GM10248 (cell line): ENCODE results near the gene SLC25A39.
A peak's percentile ranks its signal among the peaks of the same experiment; 100 is the strongest.
"Not testable (repeated sequence)": the region's sequence is repeated elsewhere in the genome, so short reads cannot be mapped to it uniquely, and the experiment has no call there.

Source experiments
- CTCF ChIA-PET: fragments of 300-600 bp; sonication (Branson Sonifier 250); formaldehyde crosslinking; extraction: SDS; loops from one replicate; lab custom pipeline; 2021; ENCODE audit warnings: antibody characterized with exemption; lab: Yijun Ruan, JAX
- POLR2A ChIA-PET: fragments of 350-650 bp; sonication (Branson Sonifier 250); formaldehyde crosslinking; extraction: SDS; loops from one replicate; lab custom pipeline; 2020; ENCODE audit warnings: antibody characterized with exemption; lab: Yijun Ruan, JAX
- DNase-seq: peaks from one replicate; pipeline ENCODE4 v3.0.0; 2012; ENCODE audit errors: extremely low spot score
- TF ChIP-seq, protein P1 (sequence below): IDR thresholded peaks from 2 replicates; pipeline ENCODE4 v1.5.1; 2012; ENCODE audit warnings: mild to moderate bottlenecking, low read depth; ENCODE audit errors: extremely low read depth, missing control alignments, control extremely low read depth

Gene SLC25A39, protein sequence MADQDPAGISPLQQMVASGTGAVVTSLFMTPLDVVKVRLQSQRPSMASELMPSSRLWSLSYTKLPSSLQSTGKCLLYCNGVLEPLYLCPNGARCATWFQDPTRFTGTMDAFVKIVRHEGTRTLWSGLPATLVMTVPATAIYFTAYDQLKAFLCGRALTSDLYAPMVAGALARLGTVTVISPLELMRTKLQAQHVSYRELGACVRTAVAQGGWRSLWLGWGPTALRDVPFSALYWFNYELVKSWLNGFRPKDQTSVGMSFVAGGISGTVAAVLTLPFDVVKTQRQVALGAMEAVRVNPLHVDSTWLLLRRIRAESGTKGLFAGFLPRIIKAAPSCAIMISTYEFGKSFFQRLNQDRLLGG

DNA sequence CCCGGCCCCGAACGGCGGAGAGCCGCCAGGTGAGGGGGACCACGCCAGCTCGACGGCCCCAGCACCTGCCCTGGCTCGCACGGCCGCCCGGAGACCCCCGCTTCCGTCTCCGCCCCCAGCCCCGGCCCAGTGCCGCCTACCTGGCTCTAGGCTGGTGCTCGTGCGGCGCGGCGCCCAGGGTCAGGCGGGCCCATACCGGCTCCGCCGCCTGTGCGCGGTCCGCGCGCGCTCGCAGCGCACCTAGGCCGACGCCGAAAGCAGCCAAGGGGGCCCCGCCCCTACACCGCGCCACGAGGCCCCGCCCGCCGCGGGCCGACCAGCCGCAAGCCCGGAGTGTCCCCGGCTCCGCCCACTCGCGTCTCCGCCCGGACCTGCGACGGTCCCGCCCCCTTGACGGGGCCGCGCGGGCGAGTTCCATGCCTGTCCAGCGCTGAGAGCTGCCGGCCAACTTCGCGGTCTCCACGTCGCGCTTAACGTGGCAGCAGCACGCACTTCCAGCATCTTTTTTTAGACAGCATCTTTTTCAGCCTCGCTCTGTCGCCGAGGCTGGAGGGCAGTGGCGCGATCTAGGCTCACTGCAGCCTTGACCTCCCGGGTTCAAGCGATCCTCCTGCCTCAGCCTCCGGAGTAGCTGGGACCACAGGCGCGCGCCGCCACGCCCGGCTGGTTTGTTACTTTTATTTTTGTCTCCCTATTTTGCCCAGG is at the start of gene SLC25A39:
Gene SLC25A39 (minus strand): TSS at position 253 of the 705 bp plus-strand sequence. CDS start 1,261 bp downstream, outside the sequence.
- POLR2A ChIA-PET = interaction anchor here (0.5 to 0.8 kb wide), 4 partner anchors 8 to 608 kb away, joined by 3 read pairs; partner anchors contain the start of gene GRN
- CTCF ChIA-PET = interaction anchor here (1.0 to 4.0 kb wide), 5 partner anchors 11 to 381 kb away, joined by 3 to 23 read pairs (median 4); no protein-coding TSS in a partner anchor
- DNase-seq = peak; percentile 94
- TF ChIP-seq, protein P1, sequence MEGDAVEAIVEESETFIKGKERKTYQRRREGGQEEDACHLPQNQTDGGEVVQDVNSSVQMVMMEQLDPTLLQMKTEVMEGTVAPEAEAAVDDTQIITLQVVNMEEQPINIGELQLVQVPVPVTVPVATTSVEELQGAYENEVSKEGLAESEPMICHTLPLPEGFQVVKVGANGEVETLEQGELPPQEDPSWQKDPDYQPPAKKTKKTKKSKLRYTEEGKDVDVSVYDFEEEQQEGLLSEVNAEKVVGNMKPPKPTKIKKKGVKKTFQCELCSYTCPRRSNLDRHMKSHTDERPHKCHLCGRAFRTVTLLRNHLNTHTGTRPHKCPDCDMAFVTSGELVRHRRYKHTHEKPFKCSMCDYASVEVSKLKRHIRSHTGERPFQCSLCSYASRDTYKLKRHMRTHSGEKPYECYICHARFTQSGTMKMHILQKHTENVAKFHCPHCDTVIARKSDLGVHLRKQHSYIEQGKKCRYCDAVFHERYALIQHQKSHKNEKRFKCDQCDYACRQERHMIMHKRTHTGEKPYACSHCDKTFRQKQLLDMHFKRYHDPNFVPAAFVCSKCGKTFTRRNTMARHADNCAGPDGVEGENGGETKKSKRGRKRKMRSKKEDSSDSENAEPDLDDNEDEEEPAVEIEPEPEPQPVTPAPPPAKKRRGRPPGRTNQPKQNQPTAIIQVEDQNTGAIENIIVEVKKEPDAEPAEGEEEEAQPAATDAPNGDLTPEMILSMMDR = no peak

DNA sequence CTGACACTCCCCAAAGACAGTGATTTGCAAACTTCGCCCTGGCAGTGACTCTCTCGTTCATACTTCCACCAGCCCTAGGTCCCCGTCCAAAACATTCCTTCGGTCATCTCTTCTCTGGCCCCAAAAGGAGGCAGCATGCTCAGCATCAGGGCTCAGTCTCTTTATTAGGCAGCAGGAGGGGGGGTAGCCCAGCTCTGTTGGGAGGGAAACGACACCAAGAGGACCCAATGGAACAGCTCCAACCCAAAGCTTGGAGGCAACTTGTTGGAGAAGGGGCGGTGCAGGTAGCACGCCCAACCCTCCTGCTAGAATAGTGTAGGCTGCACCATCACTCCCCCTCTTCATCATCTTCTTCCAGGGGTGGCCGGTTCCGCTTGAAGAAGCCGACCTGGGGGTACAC is 47.4 kb upstream of the SLC25A39 start:
- ChIA-PET POLR2A (no interaction called here), CTCF (interaction anchor here (3.4 to 5.7 kb wide), 2 partner anchors 9 to 17 kb away, joined by 17 to 26 read pairs; partner anchors contain the start of gene FAM171A2)
- TF ChIP-seq, protein P1 = no peak
- DNase-seq = no peak

DNA sequence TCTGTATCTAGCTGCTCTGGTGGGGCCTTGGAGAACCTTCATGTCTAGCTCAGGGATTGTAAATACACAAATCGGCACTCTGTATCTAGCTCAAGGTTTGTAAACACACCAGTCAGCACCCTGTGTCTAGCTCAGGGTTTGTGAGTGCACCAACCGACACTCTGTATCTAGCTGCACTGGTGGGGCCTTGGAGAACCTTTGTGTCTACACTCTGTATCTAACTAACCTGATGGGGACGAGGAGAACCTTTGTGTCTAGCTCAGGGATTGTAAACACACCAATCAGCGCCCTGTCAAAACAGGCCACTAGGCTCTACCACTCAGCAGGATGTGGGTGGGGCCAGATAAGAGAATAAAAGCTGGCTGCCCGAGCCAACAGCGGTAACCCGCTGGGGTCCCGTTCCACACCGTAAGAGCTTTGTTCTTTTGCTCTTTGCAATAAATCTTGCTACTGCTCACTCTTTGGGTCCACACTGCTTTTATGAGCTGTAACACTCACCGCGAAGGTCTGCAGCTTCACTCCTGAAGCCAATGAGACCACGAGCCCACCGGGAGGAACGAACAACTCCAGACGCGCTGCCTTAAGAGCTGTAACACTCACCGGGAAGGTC is 44.9 kb upstream of the SLC25A39 start:
- DNase-seq, POLR2A ChIA-PET: not testable (repeated sequence)
- CTCF ChIA-PET = interaction anchor here (1.2 to 3.4 kb wide), 6 partner anchors 8 to 160 kb away, joined by 3 to 17 read pairs (median 4); partner anchors contain the start of gene GRN

DNA sequence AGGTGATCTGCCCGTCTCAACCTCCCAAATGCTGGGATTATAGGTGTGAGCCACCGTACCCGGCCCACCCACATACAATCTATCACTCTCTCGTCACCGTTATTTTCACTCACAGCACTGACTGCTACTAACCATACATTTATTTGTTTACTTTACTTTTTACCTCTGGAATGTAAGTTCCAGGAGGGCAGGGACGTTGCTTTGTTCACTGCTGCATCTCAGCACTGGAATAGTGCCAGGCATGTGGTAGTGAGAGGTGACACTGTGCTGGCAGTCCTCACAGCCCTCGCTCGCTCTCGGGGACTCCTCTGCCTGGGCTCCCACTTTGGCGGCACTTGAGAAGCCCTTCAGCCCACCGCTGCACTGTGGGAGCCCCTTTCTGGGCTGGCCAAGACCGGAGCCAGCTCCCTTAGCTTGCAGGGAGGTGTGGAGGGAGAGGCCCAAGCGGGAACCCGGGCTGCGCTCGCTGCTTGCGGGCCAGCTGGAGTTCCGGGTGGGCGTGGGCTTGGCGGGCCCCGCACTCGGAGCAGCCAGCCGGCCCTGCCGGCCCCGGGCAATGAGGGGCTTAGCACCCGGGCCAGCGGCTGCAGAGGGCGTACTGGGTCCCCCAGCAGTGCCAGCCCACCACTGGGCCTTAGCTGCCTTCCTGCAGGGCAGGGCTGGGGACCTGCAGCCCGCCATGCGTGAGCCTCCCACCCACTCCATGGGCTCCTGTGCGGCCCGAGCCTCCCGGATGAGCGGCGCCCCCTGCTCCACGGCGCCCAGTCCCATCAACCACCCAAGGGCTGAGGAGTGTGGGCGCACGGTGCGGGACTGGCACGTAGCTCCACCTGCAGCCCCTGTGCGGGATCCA is 44.0 kb upstream of the SLC25A39 start:
- POLR2A ChIA-PET, DNase-seq: not testable (repeated sequence)
- CTCF ChIA-PET = interaction anchor here (1.2 to 10.5 kb wide), 6 partner anchors 11 to 159 kb away, joined by 3 to 135 read pairs (median 4); partner anchors contain the start of gene GRN

DNA sequence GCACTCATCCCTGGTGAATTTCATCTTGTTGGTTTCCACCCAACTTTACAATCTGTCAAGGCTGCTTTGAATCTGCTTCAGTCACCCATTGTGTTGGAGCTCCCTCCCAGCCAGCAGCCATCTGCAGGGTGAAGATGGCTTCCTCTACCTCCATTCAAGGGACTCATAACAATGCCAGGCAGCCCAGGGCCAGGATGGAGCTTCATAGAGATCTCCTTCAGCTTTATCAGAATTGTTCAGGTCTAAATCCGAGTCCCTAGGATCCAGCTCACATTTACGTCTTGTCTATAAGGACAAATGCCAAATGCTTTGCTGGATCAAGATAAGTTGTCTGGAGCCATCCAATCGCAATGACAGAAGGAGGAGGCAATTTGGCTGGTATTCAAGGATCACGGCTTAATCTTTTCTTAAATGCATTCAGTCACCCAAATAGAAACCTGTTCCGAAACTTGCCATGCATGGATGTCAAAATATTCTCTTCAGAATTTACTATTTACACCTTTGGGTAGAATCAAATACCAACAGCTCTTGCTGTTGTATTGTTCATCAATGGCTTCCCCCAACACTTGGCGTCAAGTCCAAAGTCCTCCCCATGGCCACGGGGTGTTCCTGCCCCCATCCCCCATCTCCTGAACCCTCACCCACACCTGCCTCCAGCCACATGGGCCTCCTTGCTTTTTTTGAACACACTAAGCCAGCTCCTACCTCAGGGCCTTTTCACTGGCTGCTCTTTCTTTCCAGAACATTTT is 42.8 kb upstream of the SLC25A39 start:
- no peak for DNase-seq
- ChIA-PET CTCF (interaction anchor here (2.2 to 10.5 kb wide), 2 partner anchors 9 to 15 kb away, joined by 10 to 135 read pairs; no protein-coding TSS in a partner anchor), POLR2A (interaction anchor here (0.6 kb wide), 1 partner anchor 297 kb away, joined by 4 read pairs; no protein-coding TSS in a partner anchor)
- TF ChIP-seq, protein P1 = no peak

DNA sequence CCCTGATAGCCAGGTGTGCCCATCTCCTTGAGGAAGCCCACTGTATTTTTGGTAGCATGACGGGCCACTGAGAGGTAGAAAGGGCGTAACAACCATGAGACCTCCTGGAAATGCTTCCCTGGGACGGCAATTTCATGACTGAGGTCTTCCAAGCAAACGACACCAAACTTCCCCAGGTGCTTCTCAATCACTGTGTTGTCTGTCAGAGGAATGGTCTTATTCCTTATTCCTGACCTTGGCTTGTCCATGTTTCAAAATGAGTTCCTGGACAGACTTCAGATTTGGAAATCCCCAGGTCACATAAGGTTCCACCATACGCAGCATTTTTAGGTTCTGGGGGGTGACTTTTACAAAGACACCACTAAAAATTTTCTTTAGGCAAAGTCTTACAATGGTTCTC is 40.4 kb upstream of the SLC25A39 start:
- CTCF ChIA-PET = interaction anchor here (0.9 to 10.5 kb wide), 4 partner anchors 12 to 421 kb away, joined by 3 to 135 read pairs (median 3); no protein-coding TSS in a partner anchor
- POLR2A ChIA-PET, DNase-seq: not testable (repeated sequence)

DNA sequence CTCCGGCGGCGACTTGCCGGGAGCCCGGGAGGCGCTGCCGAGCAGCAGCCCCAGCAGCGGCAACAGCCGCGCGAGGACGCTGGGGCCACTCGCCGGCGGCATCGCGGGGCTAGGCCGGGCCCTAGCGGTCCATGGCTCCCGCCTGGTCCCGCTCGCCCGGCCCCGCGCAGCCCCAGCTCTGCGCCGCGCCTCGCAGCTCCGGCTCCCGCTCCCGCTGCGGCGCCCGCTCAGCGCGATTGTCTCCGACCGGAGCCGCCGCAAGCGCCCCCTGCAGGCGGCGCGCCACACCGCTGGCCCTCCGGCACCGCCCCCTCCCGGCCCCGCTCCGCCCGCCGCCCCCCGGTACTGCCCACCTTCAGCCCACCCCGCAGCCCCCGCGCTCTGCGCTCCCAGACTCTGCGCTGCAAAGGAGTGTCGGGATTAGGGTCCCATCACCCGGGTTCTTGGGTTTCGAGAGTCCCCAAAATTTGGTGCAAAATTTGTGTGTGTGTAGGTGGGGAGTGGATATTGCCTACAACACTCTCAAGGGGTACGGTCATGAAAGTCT is 39.1 kb upstream of the SLC25A39 start, which contains the start of gene FAM171A2:
Gene FAM171A2 (minus strand): TSS at position 241 of the 547 bp plus-strand sequence. CDS start 139 bp downstream, at position 102.
- ChIA-PET CTCF (interaction anchor here (0.6 to 10.5 kb wide), 29 partner anchors 10 to 420 kb away, joined by 3 to 135 read pairs (median 4); partner anchors contain the start of gene GRN), POLR2A (interaction anchor here (0.6 to 1.0 kb wide), 2 partner anchors 18 to 19 kb away, joined by 3 to 5 read pairs; no protein-coding TSS in a partner anchor)
- TF ChIP-seq, protein P1 = peak; percentile 67
- DNase-seq = peak; percentile 90
